HG03025 (cell line): ENCODE measurements around the gene ZAP70.
"Not testable (repeated sequence)": the region's sequence is repeated elsewhere in the genome, so short reads cannot be mapped to it uniquely, and the experiment has no call there.

Experiments
- ATAC-seq: cut with Tn5 transposase; IDR thresholded peaks from one replicate; pipeline ENCODE4 v1.9.1; 2021; ENCODE audit warnings: mild to moderate bottlenecking, moderate library complexity; ENCODE audit not compliant: unreplicated experiment, low FRiP score

ZAP70 gene

GRCh38 chr2:97697252-97698235 lies 15.8 kb upstream of the ZAP70 start:
- ATAC-seq: peak; percentile 71

- no peak for ATAC-seq
Measured at GRCh38 chr2:97698530-97698929, 14.8 kb upstream of the ZAP70 start.

- no peak for ATAC-seq
Measured at GRCh38 chr2:97699765-97700444, 13.5 kb upstream of the ZAP70 start.

GRCh38 chr2:97701186-97701585 lies 12.2 kb upstream of the ZAP70 start:
- no peak for ATAC-seq

GRCh38 chr2:97701851-97702465 lies 11.4 kb upstream of the ZAP70 start:
- ATAC-seq: no peak

- ATAC-seq: no peak
Measured at GRCh38 chr2:97702731-97703470, 10.5 kb upstream of the ZAP70 start.

GRCh38 chr2:97703741-97704140 lies 9.6 kb upstream of the ZAP70 start:
- no peak for ATAC-seq

- ATAC-seq: no peak
Measured at GRCh38 chr2:97704989-97705388, 8.4 kb upstream of the ZAP70 start.

- no peak for ATAC-seq
Measured at GRCh38 chr2:97706112-97706511, 7.3 kb upstream of the ZAP70 start.

- ATAC-seq: no peak
Measured at GRCh38 chr2:97706708-97707345, 6.5 kb upstream of the ZAP70 start.

GRCh38 chr2:97707362-97708047 lies 5.9 kb upstream of the ZAP70 start:
- ATAC-seq: no peak

GRCh38 chr2:97708048-97708380 lies 5.4 kb upstream of the ZAP70 start:
- no peak for ATAC-seq

GRCh38 chr2:97708608-97709007 lies 4.8 kb upstream of the ZAP70 start:
- no peak for ATAC-seq

- no peak for ATAC-seq
Measured at GRCh38 chr2:97711394-97711711, 2.0 kb upstream of the ZAP70 start.

GRCh38 chr2:97712175-97712574 lies 1.2 kb upstream of the ZAP70 start:
- not testable (repeated sequence) for ATAC-seq

GRCh38 chr2:97712693-97713295 lies 582 bp upstream of the ZAP70 start:
- ATAC-seq: no peak

GRCh38 chr2:97714084-97714949 lies 941 bp downstream of the ZAP70 start:
- no peak for ATAC-seq

GRCh38 chr2:97714950-97715652 lies 1.7 kb downstream of the ZAP70 start:
- ATAC-seq: no peak
